ENCODE data around the gene SLF1.

DNA sequence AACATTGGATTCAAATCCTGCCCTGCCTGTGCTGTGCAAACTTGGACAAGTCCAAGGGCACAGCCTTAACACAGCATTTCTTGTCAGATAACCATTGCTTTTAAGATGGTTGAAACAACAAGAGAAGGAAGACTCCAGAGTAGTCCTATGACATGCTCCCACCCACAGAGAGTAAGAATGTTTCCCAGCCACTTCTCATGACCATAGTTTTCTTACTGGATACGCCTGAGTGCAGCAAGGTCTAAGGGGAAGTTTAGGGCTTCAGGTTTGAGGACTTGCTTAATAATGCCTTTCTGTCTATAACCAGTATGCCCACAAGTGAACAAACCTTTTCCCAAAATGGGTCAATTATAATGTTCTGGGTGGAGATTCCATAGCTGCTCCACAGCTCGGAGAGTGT, 126.4 kb downstream of the SLF1 start:
- TF ChIP-seq, protein P1, sequence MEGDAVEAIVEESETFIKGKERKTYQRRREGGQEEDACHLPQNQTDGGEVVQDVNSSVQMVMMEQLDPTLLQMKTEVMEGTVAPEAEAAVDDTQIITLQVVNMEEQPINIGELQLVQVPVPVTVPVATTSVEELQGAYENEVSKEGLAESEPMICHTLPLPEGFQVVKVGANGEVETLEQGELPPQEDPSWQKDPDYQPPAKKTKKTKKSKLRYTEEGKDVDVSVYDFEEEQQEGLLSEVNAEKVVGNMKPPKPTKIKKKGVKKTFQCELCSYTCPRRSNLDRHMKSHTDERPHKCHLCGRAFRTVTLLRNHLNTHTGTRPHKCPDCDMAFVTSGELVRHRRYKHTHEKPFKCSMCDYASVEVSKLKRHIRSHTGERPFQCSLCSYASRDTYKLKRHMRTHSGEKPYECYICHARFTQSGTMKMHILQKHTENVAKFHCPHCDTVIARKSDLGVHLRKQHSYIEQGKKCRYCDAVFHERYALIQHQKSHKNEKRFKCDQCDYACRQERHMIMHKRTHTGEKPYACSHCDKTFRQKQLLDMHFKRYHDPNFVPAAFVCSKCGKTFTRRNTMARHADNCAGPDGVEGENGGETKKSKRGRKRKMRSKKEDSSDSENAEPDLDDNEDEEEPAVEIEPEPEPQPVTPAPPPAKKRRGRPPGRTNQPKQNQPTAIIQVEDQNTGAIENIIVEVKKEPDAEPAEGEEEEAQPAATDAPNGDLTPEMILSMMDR (IDR thresholded peaks at IDR 0.05; ENCODE audit: low read depth, low read length, poor library complexity, severe bottlenecking): no peak
- no peak for TF ChIP-seq EZH2phosphoT487 (IDR thresholded peaks at IDR 0.05; ENCODE audit: borderline replicate concordance, low read length)

All from DOHH2 (cell line).